ENCODE measurements around the gene POU2F2. TPM values are rescaled to one million over a fixed set of nuclear protein-coding genes. Genes with fewer than 3 reads are reported as not detected.
A peak's percentile ranks its signal among the peaks of the same experiment; 100 is the strongest.

Gene POU2F2
- total and polyA plus RNA-seq, 7 donors, result 0.14 to 0.86 (median 0.43) TPM

DNA sequence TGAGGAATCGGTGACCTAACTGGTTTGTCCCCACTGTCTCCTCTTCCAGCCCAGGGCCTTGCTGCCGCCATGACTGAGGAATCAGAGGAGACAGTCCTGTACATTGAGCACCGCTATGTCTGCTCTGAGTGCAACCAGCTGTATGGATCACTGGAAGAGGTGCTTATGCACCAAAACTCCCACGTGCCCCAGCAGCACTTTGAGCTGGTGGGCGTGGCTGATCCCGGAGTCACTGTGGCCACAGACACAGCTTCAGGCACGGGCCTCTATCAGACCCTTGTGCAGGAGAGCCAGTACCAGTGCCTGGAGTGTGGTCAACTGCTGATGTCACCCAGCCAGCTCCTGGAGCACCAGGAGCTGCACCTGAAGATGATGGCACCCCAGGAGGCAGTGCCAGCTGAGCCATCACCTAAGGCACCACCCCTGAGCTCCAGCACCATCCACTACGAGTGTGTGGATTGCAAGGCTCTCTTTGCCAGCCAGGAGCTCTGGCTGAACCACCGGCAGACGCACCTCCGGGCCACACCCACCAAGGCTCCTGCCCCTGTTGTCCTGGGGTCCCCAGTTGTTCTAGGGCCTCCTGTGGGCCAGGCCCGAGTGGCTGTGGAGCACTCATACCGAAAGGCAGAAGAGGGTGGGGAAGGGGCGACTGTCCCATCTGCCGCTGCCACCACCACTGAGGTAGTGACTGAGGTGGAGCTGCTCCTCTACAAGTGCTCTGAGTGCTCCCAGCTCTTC is 53.5 kb downstream of the POU2F2 start:
- peak in 1 of 2 donors; percentile 20 for DNase-seq
- Histone ChIP-seq H3K27me3 (ENCODE audit: insufficient read depth in 3 of 3, low read length in 2 of 3) (no peaks in the 10 kb centered on the region), H3K4me3 (no peak overlapping the region), H3K4me1 (peaks cover 3% of the 10 kb centered on the region), H3K27ac (no peak overlapping the region), H3K36me3 (ENCODE audit: insufficient read depth in 1 of 2, low read depth in 1 of 2) (peaks cover 8 to 37% of the 10 kb centered on the region in 2 donors), H3K9me3 (no peaks in the 10 kb centered on the region)
- TF ChIP-seq, protein P1, sequence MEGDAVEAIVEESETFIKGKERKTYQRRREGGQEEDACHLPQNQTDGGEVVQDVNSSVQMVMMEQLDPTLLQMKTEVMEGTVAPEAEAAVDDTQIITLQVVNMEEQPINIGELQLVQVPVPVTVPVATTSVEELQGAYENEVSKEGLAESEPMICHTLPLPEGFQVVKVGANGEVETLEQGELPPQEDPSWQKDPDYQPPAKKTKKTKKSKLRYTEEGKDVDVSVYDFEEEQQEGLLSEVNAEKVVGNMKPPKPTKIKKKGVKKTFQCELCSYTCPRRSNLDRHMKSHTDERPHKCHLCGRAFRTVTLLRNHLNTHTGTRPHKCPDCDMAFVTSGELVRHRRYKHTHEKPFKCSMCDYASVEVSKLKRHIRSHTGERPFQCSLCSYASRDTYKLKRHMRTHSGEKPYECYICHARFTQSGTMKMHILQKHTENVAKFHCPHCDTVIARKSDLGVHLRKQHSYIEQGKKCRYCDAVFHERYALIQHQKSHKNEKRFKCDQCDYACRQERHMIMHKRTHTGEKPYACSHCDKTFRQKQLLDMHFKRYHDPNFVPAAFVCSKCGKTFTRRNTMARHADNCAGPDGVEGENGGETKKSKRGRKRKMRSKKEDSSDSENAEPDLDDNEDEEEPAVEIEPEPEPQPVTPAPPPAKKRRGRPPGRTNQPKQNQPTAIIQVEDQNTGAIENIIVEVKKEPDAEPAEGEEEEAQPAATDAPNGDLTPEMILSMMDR (IDR thresholded peaks at IDR 0.05), result no peak
- intact Hi-C loops (cut with DNase I), result no loop called here
- WGBS, 3 donors, result 68 to 77% (median 70%) methylated on average over 15 of the region's 15 CpGs
- ATAC-seq, result no peak

GRCh38 chr19:42078058-42078457 is 54.2 kb downstream of the POU2F2 start:
- DNase-seq, result no peak
- Histone ChIP-seq H3K27ac (no peak overlapping the region), H3K9me3 (no peaks in the 10 kb centered on the region), H3K4me1 (peaks cover 3% of the 10 kb centered on the region), H3K27me3 (ENCODE audit: insufficient read depth in 3 of 3, low read length in 2 of 3) (no peaks in the 10 kb centered on the region), H3K4me3 (no peak overlapping the region), H3K36me3 (ENCODE audit: insufficient read depth in 1 of 2, low read depth in 1 of 2) (peaks cover 8 to 37% of the 10 kb centered on the region in 2 donors)
- intact Hi-C loops (cut with DNase I), result no loop called here
- ATAC-seq, result no peak
- TF ChIP-seq, protein P1 (IDR thresholded peaks at IDR 0.05), result no peak
- WGBS, 3 donors, result 88 to 100% (median 95%) methylated on average over 1 of the region's 1 CpG

- Histone ChIP-seq H3K9me3 (no peaks in the 10 kb centered on the region), H3K4me1 (peaks cover 3% of the 10 kb centered on the region), H3K4me3 (peak overlapping the region; percentile 92), H3K27me3 (ENCODE audit: insufficient read depth in 3 of 3, low read length in 2 of 3) (no peaks in the 10 kb centered on the region), H3K27ac (peak overlapping the region; percentile 98), H3K36me3 (ENCODE audit: insufficient read depth in 1 of 2, low read depth in 1 of 2) (peaks cover 8 to 31% of the 10 kb centered on the region in 2 donors)
- TF ChIP-seq, protein P1 (IDR thresholded peaks at IDR 0.05), result no peak
- 0 to 1% (median 1%) methylated on average over 27 to 33 of the region's 33 CpGs for WGBS, 3 donors
- peak in 1 of 2 donors; percentile 72 for DNase-seq
- ATAC-seq, result no peak
- intact Hi-C loops (cut with DNase I), result no loop called here
Observed at GRCh38 chr19:42076380-42076944, 55.8 kb downstream of the POU2F2 start.

DNA sequence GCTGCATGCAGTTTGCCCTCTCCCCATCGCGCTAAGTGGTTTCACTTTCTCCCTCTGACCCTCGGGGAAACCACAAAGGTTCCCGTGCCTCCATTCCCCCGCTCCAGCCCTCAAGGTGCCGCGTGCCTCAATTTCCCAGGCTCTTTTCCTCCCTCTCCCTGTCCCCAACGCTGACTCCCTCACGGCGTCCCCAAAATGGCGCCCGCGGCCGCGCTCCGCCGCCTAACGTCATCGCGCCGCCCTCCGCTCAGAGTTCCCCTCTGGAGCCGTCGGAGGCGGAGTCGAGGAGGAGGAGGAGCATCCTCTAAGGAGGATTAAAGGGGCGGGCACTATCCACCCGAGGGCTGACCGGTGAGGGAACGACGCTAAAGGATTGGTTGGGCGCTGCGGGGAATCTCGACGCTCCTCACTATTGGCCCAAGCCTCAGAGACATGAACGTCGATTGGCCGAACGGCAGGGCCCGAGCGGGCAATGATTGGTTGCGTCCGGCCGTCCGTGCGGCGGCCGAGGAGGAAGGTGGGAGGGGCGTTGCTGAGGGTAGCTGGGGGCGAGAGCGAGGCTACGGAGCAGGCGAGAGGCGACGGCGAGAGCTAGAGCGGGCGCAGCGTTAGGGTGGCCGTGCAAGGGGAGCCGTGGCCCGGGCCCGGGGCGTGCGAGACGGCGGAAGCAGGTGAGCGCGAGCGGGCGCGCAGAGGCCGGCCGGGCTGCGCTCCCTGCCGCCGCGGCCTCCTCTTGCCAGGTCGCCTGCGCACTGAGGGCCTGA is 56.4 kb downstream of the POU2F2 start, which contains the start of gene ZNF574:
Gene ZNF574 (plus strand): TSS at position 551 of the 764 bp plus-strand sequence. CDS start 2,441 bp downstream, outside the sequence.
- peak within 1 kb of the TSS; percentile 98 for H3K27ac ChIP-seq
- TF ChIP-seq, protein P1 (IDR thresholded peaks at IDR 0.05), result no peak
- H3K9me3 ChIP-seq, result no peaks in the 10 kb centered on the region
- H3K36me3 ChIP-seq (ENCODE audit: insufficient read depth in 1 of 2, low read depth in 1 of 2), result peaks cover 2 to 24% of the 10 kb centered on the region in 2 donors
- ATAC-seq, result peak; percentile 98 to 99 (median 99)
- no peaks in the 10 kb centered on the region for H3K27me3 ChIP-seq (ENCODE audit: insufficient read depth in 3 of 3, low read length in 2 of 3)
- peak; percentile 98 to 99 for DNase-seq
- H3K4me1 ChIP-seq, result peaks cover 3% of the 10 kb centered on the region
- WGBS, 3 donors, result 0 to 1% (median 1%) methylated on average over 57 to 80 of the region's 80 CpGs
- intact Hi-C loops (cut with DNase I), result no loop called here
- peak within 1 kb of the TSS; percentile 92 for H3K4me3 ChIP-seq

All from psoas muscle (tissue), 8 donors.